ENCODE results near the gene DAB2IP. TPM values are rescaled to one million over a fixed set of nuclear protein-coding genes. Genes with fewer than 3 reads are reported as not detected.

Gene DAB2IP
- polyA plus RNA-seq, 1 donor (not counting 4 experiments of a cell fraction or from before 2014, with no cell fraction given): 28.6 TPM

DNA sequence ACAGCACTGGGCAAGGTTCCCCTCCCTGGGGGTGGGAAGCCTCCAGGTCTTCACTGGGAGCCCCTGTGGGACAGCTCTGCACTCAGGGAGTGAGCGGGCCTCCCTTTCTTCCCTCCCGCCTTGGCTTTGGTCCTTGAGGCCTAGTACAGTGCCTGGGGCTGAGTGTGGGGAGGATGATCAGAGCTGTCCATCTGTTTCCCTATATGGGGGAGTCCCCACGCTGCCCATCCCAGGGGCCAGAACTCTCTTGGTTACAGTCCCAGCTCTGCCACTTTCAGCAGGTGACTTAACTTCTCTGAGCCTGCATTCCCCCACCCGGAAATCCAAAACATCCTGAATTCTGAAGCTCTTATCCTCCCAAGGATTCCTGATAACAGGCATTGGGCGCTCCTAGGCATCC lies 42.6 kb downstream of the DAB2IP start:
- no peaks in the 10 kb centered on the region for H4K20me1 ChIP-seq (ENCODE audit: control insufficient read depth, extremely low read depth, insufficient read depth, low read length)
- no peaks in the 10 kb centered on the region for H3K9me1 ChIP-seq (ENCODE audit: control insufficient read depth, extremely low read depth, insufficient read depth, low read length)
- peaks cover 3% of the 10 kb centered on the region for H3K4me1 ChIP-seq (ENCODE audit: control insufficient read depth, extremely low read depth, insufficient read depth, low read length)
- H3K79me2 ChIP-seq (ENCODE audit: control insufficient read depth, insufficient read depth, low read length): no peaks in the 10 kb centered on the region
- H3K27me3 ChIP-seq (ENCODE audit: control insufficient read depth, extremely low read depth, insufficient read depth, low read length): no peaks in the 10 kb centered on the region
- no peak for FAIRE-seq
- no peak overlapping the region for H2AFZ ChIP-seq (ENCODE audit: control insufficient read depth, low read length)
- no peak overlapping the region for H3K9ac ChIP-seq (ENCODE audit: control insufficient read depth, extremely low read depth, insufficient read depth, low read length)
- dilution Hi-C loops (cut with MboI; ENCODE audit: extremely low pct_ligation_motif_present, low sequenced_read_pairs): no loop called here
- H3K4me3 ChIP-seq (ENCODE audit: control insufficient read depth in 2 of 3, extremely low read depth in 1 of 3, insufficient read depth in 2 of 3, low read depth in 1 of 3, low read length in 3 of 3): no peak overlapping the region
- H3K36me3 ChIP-seq (ENCODE audit: control insufficient read depth in 2 of 2, extremely low read depth in 1 of 2, insufficient read depth in 2 of 2, low read length in 2 of 2): no peaks in the 10 kb centered on the region
- TF ChIP-seq, protein P1, sequence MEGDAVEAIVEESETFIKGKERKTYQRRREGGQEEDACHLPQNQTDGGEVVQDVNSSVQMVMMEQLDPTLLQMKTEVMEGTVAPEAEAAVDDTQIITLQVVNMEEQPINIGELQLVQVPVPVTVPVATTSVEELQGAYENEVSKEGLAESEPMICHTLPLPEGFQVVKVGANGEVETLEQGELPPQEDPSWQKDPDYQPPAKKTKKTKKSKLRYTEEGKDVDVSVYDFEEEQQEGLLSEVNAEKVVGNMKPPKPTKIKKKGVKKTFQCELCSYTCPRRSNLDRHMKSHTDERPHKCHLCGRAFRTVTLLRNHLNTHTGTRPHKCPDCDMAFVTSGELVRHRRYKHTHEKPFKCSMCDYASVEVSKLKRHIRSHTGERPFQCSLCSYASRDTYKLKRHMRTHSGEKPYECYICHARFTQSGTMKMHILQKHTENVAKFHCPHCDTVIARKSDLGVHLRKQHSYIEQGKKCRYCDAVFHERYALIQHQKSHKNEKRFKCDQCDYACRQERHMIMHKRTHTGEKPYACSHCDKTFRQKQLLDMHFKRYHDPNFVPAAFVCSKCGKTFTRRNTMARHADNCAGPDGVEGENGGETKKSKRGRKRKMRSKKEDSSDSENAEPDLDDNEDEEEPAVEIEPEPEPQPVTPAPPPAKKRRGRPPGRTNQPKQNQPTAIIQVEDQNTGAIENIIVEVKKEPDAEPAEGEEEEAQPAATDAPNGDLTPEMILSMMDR (optimal IDR thresholded peaks at IDR 0.05 in 1 of 3, IDR thresholded peaks at IDR 0.05 in 1 of 3, conservative IDR thresholded peaks at IDR 0.05 in 1 of 3; ENCODE audit: extremely low read depth in 1 of 3, insufficient read depth in 2 of 3, low read length in 3 of 3): no peak
- TF ChIP-seq EZH2 (IDR thresholded peaks at IDR 0.05; ENCODE audit: low read length): no peak
- H3K9me3 ChIP-seq (ENCODE audit: control insufficient read depth, low read depth, low read length): no peaks in the 10 kb centered on the region
- H3K4me2 ChIP-seq (ENCODE audit: control insufficient read depth, extremely low read depth, insufficient read depth, low read depth, low read length): no peak overlapping the region
- no peak overlapping the region for H3K27ac ChIP-seq (ENCODE audit: control insufficient read depth, insufficient read depth, low read length)
- DNase-seq (ENCODE audit: low read depth, low spot score): no peak

DNA sequence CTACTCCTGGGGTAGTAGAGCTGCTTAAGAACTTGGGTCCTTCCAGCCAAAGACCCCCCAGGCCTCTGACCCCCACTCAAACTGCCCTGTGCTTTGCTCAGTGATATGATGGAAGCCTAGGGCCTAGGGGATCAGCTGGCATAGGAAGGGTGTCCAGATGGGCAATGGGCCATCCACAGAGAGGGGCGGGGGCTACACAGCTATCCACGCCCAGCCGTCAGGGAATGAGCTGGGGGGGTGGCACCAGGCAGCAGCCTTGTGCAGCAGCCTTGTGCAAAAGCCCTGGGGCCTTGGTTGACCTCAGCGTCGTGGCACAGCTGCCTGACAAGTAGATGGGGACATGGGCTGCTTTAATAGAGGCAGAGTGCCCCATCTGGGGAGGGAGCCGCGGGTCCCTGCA lies 43.2 kb downstream of the DAB2IP start:
- Histone ChIP-seq H2AFZ (ENCODE audit: control insufficient read depth, low read length) (no peak overlapping the region), H3K4me1 (ENCODE audit: control insufficient read depth, extremely low read depth, insufficient read depth, low read length) (peaks cover 3% of the 10 kb centered on the region), H4K20me1 (ENCODE audit: control insufficient read depth, extremely low read depth, insufficient read depth, low read length) (no peaks in the 10 kb centered on the region), H3K9ac (ENCODE audit: control insufficient read depth, extremely low read depth, insufficient read depth, low read length) (no peak overlapping the region), H3K36me3 (ENCODE audit: control insufficient read depth in 2 of 2, extremely low read depth in 1 of 2, insufficient read depth in 2 of 2, low read length in 2 of 2) (no peaks in the 10 kb centered on the region), H3K4me2 (ENCODE audit: control insufficient read depth, extremely low read depth, insufficient read depth, low read depth, low read length) (no peak overlapping the region), H3K27me3 (ENCODE audit: control insufficient read depth, extremely low read depth, insufficient read depth, low read length) (no peaks in the 10 kb centered on the region), H3K9me3 (ENCODE audit: control insufficient read depth, low read depth, low read length) (no peaks in the 10 kb centered on the region), H3K4me3 (ENCODE audit: control insufficient read depth in 2 of 3, extremely low read depth in 1 of 3, insufficient read depth in 2 of 3, low read depth in 1 of 3, low read length in 3 of 3) (no peak overlapping the region), H3K79me2 (ENCODE audit: control insufficient read depth, insufficient read depth, low read length) (no peaks in the 10 kb centered on the region), H3K27ac (ENCODE audit: control insufficient read depth, insufficient read depth, low read length) (no peak overlapping the region), H3K9me1 (ENCODE audit: control insufficient read depth, extremely low read depth, insufficient read depth, low read length) (no peaks in the 10 kb centered on the region)
- TF ChIP-seq EZH2 (IDR thresholded peaks at IDR 0.05; ENCODE audit: low read length): no peak
- TF ChIP-seq, protein P1 (optimal IDR thresholded peaks at IDR 0.05 in 1 of 3, IDR thresholded peaks at IDR 0.05 in 1 of 3, conservative IDR thresholded peaks at IDR 0.05 in 1 of 3; ENCODE audit: extremely low read depth in 1 of 3, insufficient read depth in 2 of 3, low read length in 3 of 3): no peak
- dilution Hi-C loops (cut with MboI; ENCODE audit: extremely low pct_ligation_motif_present, low sequenced_read_pairs): no loop called here
- no peak for FAIRE-seq
- no peak for DNase-seq (ENCODE audit: low read depth, low spot score)
